Keratinocyte (primary cell): ENCODE results near the gene CAMSAP1. TPM values are rescaled to one million over a fixed set of nuclear protein-coding genes. Genes with fewer than 3 reads are reported as not detected.

Experiments used
- DNase-seq: peaks from one replicate; pipeline ENCODE4 v3.0.0-alpha.2; 2011; ENCODE audit warnings: low read depth, missing footprints, low spot score
- FAIRE-seq: peaks from 2 replicates; lab custom pipeline; 2011; peaks lifted over from hg19 to GRCh38; lab: Jason Lieb, UNC
- H2AFZ ChIP-seq: 2 replicates; pipeline ENCODE4 v1.6.0; 2012; ENCODE audit warnings: low read length, control low read depth, inconsistent platforms; ENCODE audit not compliant: control insufficient read depth
- H3K27ac ChIP-seq: 2 replicates; pipeline ENCODE4 v1.5.1; 2011; ENCODE audit warnings: low read length; ENCODE audit not compliant: control insufficient read depth, insufficient read depth
- H3K27me3 ChIP-seq: 3 replicates; pipeline ENCODE4 v1.6.0; 2011; ENCODE audit warnings: low read length; ENCODE audit not compliant: control insufficient read depth, insufficient read depth; ENCODE audit errors: extremely low read depth
- H3K36me3 ChIP-seq, 2 experiments: 2 replicates in 1 of 2; 3 replicates in 1 of 2; pipeline ENCODE4 v1.5.1; 2011; ENCODE audit warnings: low read length in 2 of 2, mild to moderate bottlenecking in 1 of 2; ENCODE audit not compliant: control insufficient read depth in 2 of 2, insufficient read depth in 2 of 2; ENCODE audit errors: extremely low read depth in 1 of 2
- H3K4me1 ChIP-seq: 3 replicates; pipeline ENCODE4 v1.5.1; 2011; ENCODE audit warnings: low read length; ENCODE audit not compliant: control insufficient read depth, insufficient read depth; ENCODE audit errors: extremely low read depth
- H3K4me2 ChIP-seq: 3 replicates; pipeline ENCODE4 v1.6.0; 2011; ENCODE audit warnings: low read depth, low read length; ENCODE audit not compliant: control insufficient read depth, insufficient read depth; ENCODE audit errors: extremely low read depth
- H3K4me3 ChIP-seq, 3 experiments: fragments of 200-600 bp in 1 of 3; sonication (generic) in 1 of 3; 2 replicates in 2 of 3; 3 replicates in 1 of 3; pipeline ENCODE4 v1.5.1; 2011 to 2016; ENCODE audit warnings: low read length in 3 of 3, mild to moderate bottlenecking in 3 of 3, control low read depth in 2 of 3, inconsistent platforms in 1 of 3, low read depth in 1 of 3, mixed read lengths in 1 of 3, mixed run types in 1 of 3, moderate library complexity in 1 of 3; ENCODE audit not compliant: control insufficient read depth in 2 of 3, insufficient read depth in 2 of 3; ENCODE audit errors: extremely low read depth in 1 of 3
- H3K79me2 ChIP-seq: 2 replicates; pipeline ENCODE4 v1.6.0; 2012; ENCODE audit warnings: low read length; ENCODE audit not compliant: control insufficient read depth, insufficient read depth
- H3K9ac ChIP-seq: 3 replicates; pipeline ENCODE4 v1.6.0; 2011; ENCODE audit warnings: low read length; ENCODE audit not compliant: control insufficient read depth, insufficient read depth; ENCODE audit errors: extremely low read depth
- H3K9me1 ChIP-seq: 3 replicates; pipeline ENCODE4 v1.6.0; 2011; ENCODE audit warnings: low read length; ENCODE audit not compliant: control insufficient read depth, insufficient read depth; ENCODE audit errors: extremely low read depth
- H3K9me3 ChIP-seq: 2 replicates; pipeline ENCODE4 v1.5.1; 2012; ENCODE audit warnings: low read depth, low read length; ENCODE audit not compliant: control insufficient read depth
- H4K20me1 ChIP-seq: 3 replicates; pipeline ENCODE4 v1.6.0; 2011; ENCODE audit warnings: low read length; ENCODE audit not compliant: control insufficient read depth, insufficient read depth; ENCODE audit errors: extremely low read depth
- EZH2 ChIP-seq: IDR thresholded peaks from one replicate; pipeline ENCODE4 v1.6.1; 2012; ENCODE audit warnings: inconsistent platforms, mild to moderate bottlenecking, low read length, moderate library complexity
- dilution Hi-C: fragments of 300-500 bp; cut with MboI; formaldehyde crosslinking; loops from one replicate; pipeline ENCODE4 v1.7.0; 2020; ENCODE audit warnings: low sequenced_read_pairs; ENCODE audit not compliant: extremely low pct_ligation_motif_present
- polyA plus RNA-seq, 5 experiments: library from polyadenylated mRNA; depleted of rRNA in 3 of 5; stranded (reverse) in 3 of 5; stranded (forward) in 1 of 5; unstranded in 1 of 5; fragments of >200 nt; gene quantifications; 1 replicate in 1 of 5; 2 replicates in 3 of 5; 3 replicates in 1 of 5; pipeline versions ENCODE4 v1.2.1 to v1.2.3, GENCODE V29; 2011 to 2012; ENCODE audit warnings: missing spikeins in 2 of 5, low read depth in 1 of 5, low replicate concordance in 1 of 5
- TF ChIP-seq, protein P1 (sequence below), 3 experiments: IDR thresholded peaks in 1 of 3; conservative IDR thresholded peaks in 1 of 3; optimal IDR thresholded peaks in 1 of 3; 2 replicates in 2 of 3; 3 replicates in 1 of 3; pipeline versions ENCODE3 to v1.5.1; 2011; ENCODE audit warnings: low read length in 3 of 3, mild to moderate bottlenecking in 3 of 3, moderate library complexity in 2 of 3, control low read depth in 1 of 3, inconsistent platforms in 1 of 3; ENCODE audit not compliant: insufficient read depth in 2 of 3; ENCODE audit errors: extremely low read depth in 1 of 3

Gene CAMSAP1
- polyA plus RNA-seq, 1 donor (not counting 4 experiments of a cell fraction or from before 2014, with no cell fraction given), result 8.3 TPM

DNA sequence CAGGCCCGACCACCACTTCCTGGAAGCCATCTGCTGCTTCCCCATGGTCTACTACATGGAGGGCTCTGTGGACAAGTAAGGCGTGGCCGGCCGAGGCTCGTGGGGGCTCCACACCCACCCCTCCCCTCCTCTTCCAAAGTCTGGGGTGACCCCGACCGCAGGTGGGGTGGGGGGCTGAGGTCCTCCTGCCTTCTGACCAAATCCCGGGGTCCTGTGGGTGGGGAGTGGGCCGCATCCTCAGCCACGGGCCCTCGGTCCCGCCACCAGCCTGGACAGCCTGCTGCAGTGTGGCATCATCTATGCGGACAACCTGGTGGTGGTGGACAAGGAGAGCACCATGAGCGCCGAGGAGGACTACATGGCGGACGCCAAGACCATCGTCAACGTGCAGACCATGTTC lies 128.9 kb downstream of the CAMSAP1 start:
- DNase-seq (no peak), FAIRE-seq (no peak)
- H3K9me1 ChIP-seq, result no peaks in the 10 kb centered on the region
- no peaks in the 10 kb centered on the region for H3K79me2 ChIP-seq
- H2AFZ ChIP-seq, result no peak overlapping the region
- H3K27ac ChIP-seq, result no peak overlapping the region
- H3K9ac ChIP-seq, result no peak overlapping the region
- H3K4me2 ChIP-seq, result no peak overlapping the region
- H4K20me1 ChIP-seq, result no peaks in the 10 kb centered on the region
- no peaks in the 10 kb centered on the region for H3K9me3 ChIP-seq
- TF ChIP-seq, protein P1, sequence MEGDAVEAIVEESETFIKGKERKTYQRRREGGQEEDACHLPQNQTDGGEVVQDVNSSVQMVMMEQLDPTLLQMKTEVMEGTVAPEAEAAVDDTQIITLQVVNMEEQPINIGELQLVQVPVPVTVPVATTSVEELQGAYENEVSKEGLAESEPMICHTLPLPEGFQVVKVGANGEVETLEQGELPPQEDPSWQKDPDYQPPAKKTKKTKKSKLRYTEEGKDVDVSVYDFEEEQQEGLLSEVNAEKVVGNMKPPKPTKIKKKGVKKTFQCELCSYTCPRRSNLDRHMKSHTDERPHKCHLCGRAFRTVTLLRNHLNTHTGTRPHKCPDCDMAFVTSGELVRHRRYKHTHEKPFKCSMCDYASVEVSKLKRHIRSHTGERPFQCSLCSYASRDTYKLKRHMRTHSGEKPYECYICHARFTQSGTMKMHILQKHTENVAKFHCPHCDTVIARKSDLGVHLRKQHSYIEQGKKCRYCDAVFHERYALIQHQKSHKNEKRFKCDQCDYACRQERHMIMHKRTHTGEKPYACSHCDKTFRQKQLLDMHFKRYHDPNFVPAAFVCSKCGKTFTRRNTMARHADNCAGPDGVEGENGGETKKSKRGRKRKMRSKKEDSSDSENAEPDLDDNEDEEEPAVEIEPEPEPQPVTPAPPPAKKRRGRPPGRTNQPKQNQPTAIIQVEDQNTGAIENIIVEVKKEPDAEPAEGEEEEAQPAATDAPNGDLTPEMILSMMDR (optimal IDR thresholded peaks at IDR 0.05 in 1 of 3, IDR thresholded peaks at IDR 0.05 in 1 of 3, conservative IDR thresholded peaks at IDR 0.05 in 1 of 3; ENCODE audit: extremely low read depth in 1 of 3, insufficient read depth in 2 of 3, low read length in 3 of 3), result no peak
- no peak for TF ChIP-seq EZH2
- dilution Hi-C loops, result no loop called here
- no peak overlapping the region for H3K4me3 ChIP-seq
- H3K4me1 ChIP-seq, result no peaks in the 10 kb centered on the region
- H3K36me3 ChIP-seq, result no peaks in the 10 kb centered on the region
- H3K27me3 ChIP-seq, result no peaks in the 10 kb centered on the region

DNA sequence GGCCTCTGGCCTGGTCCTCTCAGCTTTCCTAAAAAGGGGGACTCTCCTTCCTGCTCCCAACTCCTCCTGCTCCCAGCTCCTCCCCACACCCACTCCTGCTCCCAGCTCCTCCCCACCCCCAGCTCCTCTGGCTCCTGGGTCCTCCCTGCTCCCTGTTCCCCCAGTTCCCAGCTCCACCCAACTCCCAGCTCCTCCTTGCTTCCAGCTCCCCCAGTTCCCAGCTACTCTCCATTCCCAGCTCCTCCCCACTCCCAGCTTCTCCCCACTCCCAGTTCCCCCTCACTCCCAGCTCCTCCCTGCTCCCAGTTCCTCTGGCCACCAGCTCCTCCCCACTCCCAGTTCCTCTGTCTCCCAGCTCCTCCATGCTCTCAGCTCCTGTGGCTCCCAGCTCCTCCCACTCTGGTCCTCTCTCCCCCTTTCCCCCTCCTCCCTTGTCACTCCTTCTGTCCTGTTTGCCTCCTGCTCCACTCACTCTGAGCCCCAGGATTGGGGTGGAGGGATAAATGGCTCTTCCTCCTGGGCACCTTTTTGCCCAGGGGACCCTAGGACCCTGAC lies 129.6 kb downstream of the CAMSAP1 start:
- H3K9me1 ChIP-seq, result no peaks in the 10 kb centered on the region
- TF ChIP-seq, protein P1 (optimal IDR thresholded peaks at IDR 0.05 in 1 of 3, IDR thresholded peaks at IDR 0.05 in 1 of 3, conservative IDR thresholded peaks at IDR 0.05 in 1 of 3; ENCODE audit: extremely low read depth in 1 of 3, insufficient read depth in 2 of 3, low read length in 3 of 3), result no peak
- no peak for TF ChIP-seq EZH2
- FAIRE-seq (no peak), DNase-seq (no peak)
- H4K20me1 ChIP-seq, result no peaks in the 10 kb centered on the region
- H3K4me2 ChIP-seq, result no peak overlapping the region
- H2AFZ ChIP-seq, result no peak overlapping the region
- dilution Hi-C loops, result no loop called here
- no peaks in the 10 kb centered on the region for H3K9me3 ChIP-seq
- no peak overlapping the region for H3K27ac ChIP-seq
- no peaks in the 10 kb centered on the region for H3K79me2 ChIP-seq
- H3K27me3 ChIP-seq, result no peaks in the 10 kb centered on the region
- H3K36me3 ChIP-seq, result no peaks in the 10 kb centered on the region
- no peak overlapping the region for H3K9ac ChIP-seq
- H3K4me3 ChIP-seq, result no peak overlapping the region
- no peaks in the 10 kb centered on the region for H3K4me1 ChIP-seq
